Ovary (tissue), 3 donors: ENCODE measurements around the gene FOXO1.

Experiments used
- CTCF ChIP-seq, 3 donors: fragments of 450-650 bp in 2 of 3; fragments of 200-600 bp in 1 of 3; IDR thresholded peaks; one replicate each; pipeline versions ENCODE4 v1.5.1 to v1.8.0; 2016 to 2022; ENCODE audit warnings: antibody characterized with exemption in 3 of 3, mild to moderate bottlenecking in 1 of 3
- POLR2A ChIP-seq: fragments of 450-650 bp; IDR thresholded peaks from one replicate; pipeline ENCODE4 v1.6.1; 2017; ENCODE audit warnings: antibody characterized with exemption, mild to moderate bottlenecking, moderate library complexity
- donor health status: DM: no; HTN: no; CAD: no.

GRCh38 chr13:40613914-40614313 lies 52.5 kb downstream of the FOXO1 start:
- TF ChIP-seq POLR2A (no peak), CTCF (IDR thresholded peaks at IDR 0.05) (no peak)
